PFSK-1 (cell line): ENCODE data around the gene INPP5F.

ENCODE experiments used
- POLR2AphosphoS5 ChIP-seq: IDR thresholded peaks from 2 replicates; pipeline ENCODE4 v1.6.1; 2012; ENCODE audit warnings: low read depth, mild to moderate bottlenecking, control low read depth, low read length, moderate library complexity
- SIN3A ChIP-seq: IDR thresholded peaks from 2 replicates; pipeline ENCODE4 v1.6.1; 2012; ENCODE audit warnings: mild to moderate bottlenecking, low read length, moderate library complexity, borderline replicate concordance; ENCODE audit not compliant: insufficient read depth
- TAF1 ChIP-seq: IDR thresholded peaks from 2 replicates; pipeline ENCODE4 v1.6.1; 2012; ENCODE audit warnings: low read length, control low read depth, borderline replicate concordance; ENCODE audit not compliant: insufficient read depth

- TF ChIP-seq POLR2AphosphoS5 (no peak), SIN3A (no peak), TAF1 (no peak)
These were observed 127.0 kb downstream of the INPP5F start for GRCh38 chr10:119852822-119853221.
